Heart right ventricle (tissue), 16 donors: ENCODE results near the gene CAPN8. TPM values are rescaled to one million over a fixed set of nuclear protein-coding genes. Genes with fewer than 3 reads are reported as not detected.
"Not testable (repeated sequence)": the region's sequence is repeated elsewhere in the genome, so short reads cannot be mapped to it uniquely, and the experiment has no call there.

Experiments
- ATAC-seq, 8 donors: fragments of 200-7000 bp; cut with Tn5 transposase; one replicate each; pipeline ENCODE4 v1.9.1; 2020; ENCODE audit warnings: mild to moderate bottlenecking in 8 of 8, moderate library complexity in 8 of 8, moderate number of reproducible peaks in 1 of 8
- DNase-seq, 2 donors: peaks; one replicate each; pipeline ENCODE4 v3.0.0-alpha.2; 2020
- H3K27ac ChIP-seq, 10 donors: fragments of 200-600 bp; sonication (generic) in 2 of 10; one replicate each; pipeline versions ENCODE4 v1.5.0 to v1.8.0; 2020 to 2022; ENCODE audit warnings: mild to moderate bottlenecking in 3 of 10
- H3K27me3 ChIP-seq, 7 donors: fragments of 200-600 bp; one replicate each; pipeline ENCODE4 v1.8.0; 2021 to 2022; ENCODE audit warnings: mild to moderate bottlenecking in 2 of 7
- H3K36me3 ChIP-seq, 9 donors: fragments of 200-600 bp; sonication (generic) in 1 of 9; one replicate each; pipeline versions ENCODE4 v1.5.0 to v1.8.0; 2020 to 2022; ENCODE audit warnings: mild to moderate bottlenecking in 2 of 9
- H3K4me1 ChIP-seq, 9 donors: fragments of 200-600 bp; sonication (generic) in 1 of 9; one replicate each; pipeline versions ENCODE4 v1.5.0 to v1.8.0; 2020 to 2022; ENCODE audit warnings: mild to moderate bottlenecking in 4 of 9
- H3K4me3 ChIP-seq, 10 donors: fragments of 200-600 bp; sonication (generic) in 2 of 10; one replicate each; pipeline versions ENCODE4 v1.5.0 to v1.8.0; 2020 to 2022; ENCODE audit warnings: mild to moderate bottlenecking in 7 of 10, moderate library complexity in 2 of 10
- H3K9me3 ChIP-seq, 11 donors: fragments of 200-600 bp in 10 of 11; sonication (generic) in 2 of 11; one replicate each; pipeline versions ENCODE4 v1.5.0 to v1.8.0; 2013 to 2022; ENCODE audit warnings: mild to moderate bottlenecking in 2 of 11, control low read depth in 1 of 11, moderate library complexity in 1 of 11
- CTCF ChIP-seq, 9 donors: fragments of 200-600 bp; sonication (generic) in 2 of 9; IDR thresholded peaks; one replicate each; pipeline versions ENCODE4 v1.5.0 to v1.8.0; 2021 to 2022; ENCODE audit warnings: antibody characterized with exemption in 9 of 9, mild to moderate bottlenecking in 5 of 9, moderate library complexity in 1 of 9
- WGBS, 2 donors: extraction: QIAGEN DNeasy Blood & Tissue Kit; methylation state at CpG; one replicate each; pipeline ENCODE4 v1.1.7; 2013; ENCODE audit warnings: inconsistent platforms in 1 of 2; 5-methylcytosine and 5-hydroxymethylcytosine counted together
- intact Hi-C, 10 donors: fragments of 100-400 bp; cut with DNase I; formaldehyde crosslinking; loops; one replicate each; pipeline versions ENCODE4 v1.11.1 to v1.14.2; 2022
- polyA plus RNA-seq, 2 donors: library from polyadenylated mRNA; stranded (reverse); fragments of 200-250 nt; gene quantifications; one replicate each; pipeline ENCODE4 v1.2.3, GENCODE V29; 2013
- total RNA-seq, 10 donors: library from RNA; stranded (reverse); fragmentation: NEBNext Ultra II Directional in 3 of 10; extraction: Animal tissue kit (Norgen Biotek cat#: 25700) in 3 of 10; gene quantifications; one replicate each; pipeline versions ENCODE4 v1.2.1 to v1.2.4, GENCODE V29; 2021 to 2023
- donor health status: Arrhythmogenic right ventricular cardiomyopathy.
- donor health status: ischemic (EF 13 %, LVEDD 7.1; RV severe dilation, severe dysfunction).
- donor health status: healthy with polysubstance abuse.
- donor health status: DM: no; HTN: yes; CAD: no.
- donor health status: DM: no; HTN: no; CAD: no.
- donor health status: ischemic (EF 25% LVEDD 6.9; RV normal size, moderate dysfunction).
- donor health status: ischemic (EF 25% LVEDD 5.7; RV mildly dilated, moderate dysfunction).
- donor health status: healthy.
- donor health status: DM: yes; HTN: yes; CAD: no.
- donor health status: Ischemic cardiomyopathy.
- donor health status: ischemic (EF 35%, LVEDD 5.7; RV mildly dilated, moderate dysfunction).
- donor health status: nonischemic (EF 11% LVEDD 7.7; RV severe dilation, severe dysfunction).
- donor health status: DM: yes; HTN: yes; CAD: no.
- donor health status: PGD.
- donor health status: ischemic (EF 29% LVEDD 5.4; RV normal size, mild dysfunction).
- donor health status: nonischemic (EF 23%, LVEDD 6.1; RV moderate dilation, normal function).

Gene CAPN8
- total and polyA plus RNA-seq, 12 donors = 0.10 TPM; not detected in 11

GRCh38 chr1:223519116-223519515 is 146.4 kb downstream of the CAPN8 start:
- intact Hi-C loops = no loop called here
- Histone ChIP-seq H3K9me3 (no peaks in the 10 kb centered on the region), H3K36me3 (no peaks in the 10 kb centered on the region), H3K4me3 (no peak overlapping the region), H3K4me1 (no peaks in the 10 kb centered on the region), H3K27me3 (peaks cover 0 to 23% (median 15%) of the 10 kb centered on the region in 7 donors), H3K27ac (no peak overlapping the region)
- no peak for TF ChIP-seq CTCF (IDR thresholded peaks at IDR 0.05)
- ATAC-seq (no peak), DNase-seq (no peak)
- WGBS, 2 donors = 90 to 92% methylated on average over 2 of the region's 2 CpGs

GRCh38 chr1:223518553-223518952 is 146.9 kb downstream of the CAPN8 start:
- H3K4me3 ChIP-seq, ATAC-seq, H3K27ac ChIP-seq, H3K9me3 ChIP-seq, DNase-seq, H3K36me3 ChIP-seq, H3K4me1 ChIP-seq, intact Hi-C loops: not testable (repeated sequence)
- 77 to 82% methylated on average over 1 of the region's 1 CpG for WGBS, 2 donors
- peaks cover 0 to 23% (median 15%) of the 10 kb centered on the region in 7 donors for H3K27me3 ChIP-seq

- intact Hi-C loops = no loop called here
- no peak for DNase-seq
- ATAC-seq = no peak
- no peaks in the 10 kb centered on the region for H3K4me1 ChIP-seq
- 53 to 57% methylated on average over 7 of the region's 7 CpGs for WGBS, 2 donors
- no peak overlapping the region for H3K27ac ChIP-seq
- H3K36me3 ChIP-seq = no peaks in the 10 kb centered on the region
- peaks cover 0 to under 1% (median 0%) of the 10 kb centered on the region in 11 donors for H3K9me3 ChIP-seq
- H3K27me3 ChIP-seq = peaks cover 0 to 23% (median 15%) of the 10 kb centered on the region in 7 donors
- no peak for TF ChIP-seq CTCF (IDR thresholded peaks at IDR 0.05)
- H3K4me3 ChIP-seq = no peak overlapping the region
These were observed 149.6 kb downstream of the CAPN8 start for GRCh38 chr1:223515926-223516325.

- 61 to 68% methylated on average over 5 of the region's 5 CpGs for WGBS, 2 donors
- DNase-seq (no peak), ATAC-seq (no peak)
- no peak for TF ChIP-seq CTCF (IDR thresholded peaks at IDR 0.05)
- Histone ChIP-seq H3K27me3 (peaks cover 0 to 23% (median 15%) of the 10 kb centered on the region in 7 donors), H3K27ac (peak overlapping the region in 1 of 10 donors; percentile 58), H3K4me1 (no peaks in the 10 kb centered on the region), H3K4me3 (no peak overlapping the region), H3K9me3 (peaks cover 0 to 5% (median 0%) of the 10 kb centered on the region in 11 donors), H3K36me3 (no peaks in the 10 kb centered on the region)
- intact Hi-C loops = no loop called here
These were observed 150.1 kb downstream of the CAPN8 start for GRCh38 chr1:223515421-223515820.

GRCh38 chr1:223514644-223515043 is 150.9 kb downstream of the CAPN8 start:
- intact Hi-C loops = no loop called here
- Histone ChIP-seq H3K27me3 (peaks cover 0 to 23% (median 15%) of the 10 kb centered on the region in 7 donors), H3K9me3 (peaks cover 0 to 7% (median 0%) of the 10 kb centered on the region in 11 donors), H3K36me3 (no peaks in the 10 kb centered on the region), H3K27ac (peak overlapping the region in 1 of 10 donors; percentile 58), H3K4me3 (no peak overlapping the region), H3K4me1 (no peaks in the 10 kb centered on the region)
- ATAC-seq (no peak), DNase-seq (no peak)
- TF ChIP-seq CTCF (IDR thresholded peaks at IDR 0.05) = no peak
- WGBS, 2 donors = 39 to 50% methylated on average over 2 of the region's 2 CpGs
